ENCODE results near the gene GPC3.

Gene GPC3

GRCh38 chrX:133681421-133681820, 304.0 kb downstream of the GPC3 start:
- POLR2A ChIA-PET: no interaction called here
- CTCF ChIA-PET: interaction anchor here (2.3 kb wide), 1 partner anchor 11 kb away, joined by 6 read pairs; no protein-coding TSS in a partner anchor
- no peak for DNase-seq (ENCODE audit: extremely low spot score)
- no peak for TF ChIP-seq CTCF (IDR thresholded peaks at IDR 0.05; ENCODE audit: control extremely low read depth, extremely low read depth, low read depth, missing control alignments)

- DNase-seq (ENCODE audit: extremely low spot score): no peak
- ChIA-PET POLR2A (no interaction called here), CTCF (no interaction called here)
- TF ChIP-seq CTCF (IDR thresholded peaks at IDR 0.05; ENCODE audit: control extremely low read depth, extremely low read depth, low read depth, missing control alignments): no peak
Measured at GRCh38 chrX:133677123-133678063, 308.0 kb downstream of the GPC3 start.

- ChIA-PET CTCF (no interaction called here), POLR2A (no interaction called here)
- TF ChIP-seq CTCF (IDR thresholded peaks at IDR 0.05; ENCODE audit: control extremely low read depth, extremely low read depth, low read depth, missing control alignments): no peak
- no peak for DNase-seq (ENCODE audit: extremely low spot score)
Measured at GRCh38 chrX:133676344-133677122, 308.9 kb downstream of the GPC3 start.

GRCh38 chrX:133674726-133675470, 310.5 kb downstream of the GPC3 start:
- no peak for TF ChIP-seq CTCF (IDR thresholded peaks at IDR 0.05; ENCODE audit: control extremely low read depth, extremely low read depth, low read depth, missing control alignments)
- CTCF ChIA-PET: no interaction called here

GRCh38 chrX:133670383-133670782, 315.0 kb downstream of the GPC3 start:
- DNase-seq (ENCODE audit: extremely low spot score): peak; percentile 34
- peak; percentile 48 for TF ChIP-seq CTCF (IDR thresholded peaks at IDR 0.05; ENCODE audit: control extremely low read depth, extremely low read depth, low read depth, missing control alignments)
- CTCF ChIA-PET: interaction anchor here (0.6 to 1.4 kb wide), 7 partner anchors 8 to 697 kb away, joined by 3 to 8 read pairs (median 4); no protein-coding TSS in a partner anchor
- POLR2A ChIA-PET: no interaction called here

More at GRCh38 chrX:133674726-133675470, 310.5 kb downstream of the GPC3 start:
- DNase-seq (ENCODE audit: extremely low spot score): no peak
- POLR2A ChIA-PET: no interaction called here

GRCh38 chrX:133669214-133669613, 316.2 kb downstream of the GPC3 start:
- no peak for DNase-seq (ENCODE audit: extremely low spot score)
- no peak for TF ChIP-seq CTCF (IDR thresholded peaks at IDR 0.05; ENCODE audit: control extremely low read depth, extremely low read depth, low read depth, missing control alignments)
- POLR2A ChIA-PET: no interaction called here
- CTCF ChIA-PET: interaction anchor here (1.3 kb wide), 1 partner anchor 11 kb away, joined by 3 read pairs; no protein-coding TSS in a partner anchor
